GM21390 (cell line): Measurements from ENCODE around the gene MRPS31.
"Not testable (repeated sequence)": the region's sequence is repeated elsewhere in the genome, so short reads cannot be mapped to it uniquely, and the experiment has no call there.

Source experiments
- ATAC-seq: cut with Tn5 transposase; IDR thresholded peaks from one replicate; pipeline ENCODE4 v1.9.1; 2021; ENCODE audit not compliant: unreplicated experiment

The MRPS31 gene

GRCh38 chr13:40790154-40790616, 19.2 kb upstream of the MRPS31 start:
- ATAC-seq: no peak

- ATAC-seq: peak; percentile 83
These were observed 18.5 kb upstream of the MRPS31 start, which contains the start of gene SLC25A15 for GRCh38 chr13:40789275-40790153. Gene SLC25A15 (plus strand): TSS chr13:40789611. CDS start chr13:40793227, 3,616 bp downstream.

GRCh38 chr13:40788540-40789274, 17.7 kb upstream of the MRPS31 start:
- ATAC-seq: not testable (repeated sequence)

GRCh38 chr13:40787062-40787461, 16.1 kb upstream of the MRPS31 start:
- no peak for ATAC-seq

GRCh38 chr13:40786568-40786996, 15.6 kb upstream of the MRPS31 start:
- no peak for ATAC-seq

GRCh38 chr13:40784540-40784939, 13.6 kb upstream of the MRPS31 start:
- ATAC-seq: no peak

- not testable (repeated sequence) for ATAC-seq
These were observed 12.0 kb upstream of the MRPS31 start for GRCh38 chr13:40782971-40783370.

GRCh38 chr13:40781717-40782116, 10.7 kb upstream of the MRPS31 start:
- ATAC-seq: no peak

- ATAC-seq: no peak
These were observed 9.9 kb upstream of the MRPS31 start for GRCh38 chr13:40780822-40781401.

- ATAC-seq: no peak
These were observed 8.9 kb upstream of the MRPS31 start for GRCh38 chr13:40779796-40780285.

GRCh38 chr13:40779049-40779448, 8.1 kb upstream of the MRPS31 start:
- no peak for ATAC-seq

- no peak for ATAC-seq
These were observed 6.8 kb upstream of the MRPS31 start for GRCh38 chr13:40777809-40778175.

GRCh38 chr13:40777166-40777808, 6.3 kb upstream of the MRPS31 start:
- peak; percentile 87 for ATAC-seq

- ATAC-seq: peak; percentile 58
These were observed 5.7 kb upstream of the MRPS31 start for GRCh38 chr13:40776681-40777165.

- ATAC-seq: no peak
These were observed 5.2 kb upstream of the MRPS31 start for GRCh38 chr13:40776232-40776631.

GRCh38 chr13:40774672-40775071, 3.7 kb upstream of the MRPS31 start:
- ATAC-seq: no peak

- no peak for ATAC-seq
These were observed 1.9 kb upstream of the MRPS31 start for GRCh38 chr13:40772765-40773473.

GRCh38 chr13:40770609-40770933, 419 bp downstream of the MRPS31 start:
- ATAC-seq: no peak

GRCh38 chr13:40769970-40770369, 1.0 kb downstream of the MRPS31 start:
- ATAC-seq: no peak

- ATAC-seq: no peak
These were observed 5.4 kb downstream of the MRPS31 start for GRCh38 chr13:40765602-40766001.
